ENCODE data around the gene DNAJC4.
A peak's percentile ranks its signal among the peaks of the same experiment; 100 is the strongest.

DNAJC4 gene

GRCh38 chr11:64258356-64258755 lies 28.0 kb downstream of the DNAJC4 start:
- H3K27me3 ChIP-seq (ENCODE audit: control insufficient read depth, insufficient read depth, low read length, poor library complexity, severe bottlenecking), result no peaks in the 10 kb centered on the region
- H3K27ac ChIP-seq (ENCODE audit: insufficient read depth, low read depth, low read length, poor library complexity, severe bottlenecking), result no peak overlapping the region
- 93 to 95% methylated on average over 24 of the region's 24 CpGs for WGBS, 2 experiments
- no peak overlapping the region for H3K4me3 ChIP-seq (ENCODE audit: insufficient read depth, low read depth, low read length)
- peaks cover 22% of the 10 kb centered on the region for H3K36me3 ChIP-seq (ENCODE audit: control insufficient read depth, insufficient read depth, low read length)
- H3K9me3 ChIP-seq (ENCODE audit: control insufficient read depth, low read length), result no peaks in the 10 kb centered on the region
- peaks cover 4% of the 10 kb centered on the region for H3K4me1 ChIP-seq (ENCODE audit: control insufficient read depth, insufficient read depth, low read length)

- Histone ChIP-seq H3K4me1 (ENCODE audit: control insufficient read depth, insufficient read depth, low read length) (peaks cover 10% of the 10 kb centered on the region), H3K4me3 (ENCODE audit: insufficient read depth, low read depth, low read length) (no peak overlapping the region), H3K36me3 (ENCODE audit: control insufficient read depth, insufficient read depth, low read length) (peaks cover 22% of the 10 kb centered on the region)
Measured at GRCh38 chr11:64258946-64259532, 28.7 kb downstream of the DNAJC4 start.

GRCh38 chr11:64259533-64260067 lies 29.3 kb downstream of the DNAJC4 start:
- no peaks in the 10 kb centered on the region for H3K9me3 ChIP-seq (ENCODE audit: control insufficient read depth, low read length)
- 91 to 96% methylated on average over 4 of the region's 4 CpGs for whole genome bisulfite sequencing, 2 experiments
- H3K27me3 ChIP-seq (ENCODE audit: control insufficient read depth, insufficient read depth, low read length, poor library complexity, severe bottlenecking), result no peaks in the 10 kb centered on the region
- no peak overlapping the region for H3K4me3 ChIP-seq (ENCODE audit: insufficient read depth, low read depth, low read length)
- no peak overlapping the region for H3K27ac ChIP-seq (ENCODE audit: insufficient read depth, low read depth, low read length, poor library complexity, severe bottlenecking)
- peaks cover 10% of the 10 kb centered on the region for H3K4me1 ChIP-seq (ENCODE audit: control insufficient read depth, insufficient read depth, low read length)
- peaks cover 22% of the 10 kb centered on the region for H3K36me3 ChIP-seq (ENCODE audit: control insufficient read depth, insufficient read depth, low read length)

More at GRCh38 chr11:64258946-64259532, 28.7 kb downstream of the DNAJC4 start:
- H3K27me3 ChIP-seq (ENCODE audit: control insufficient read depth, insufficient read depth, low read length, poor library complexity, severe bottlenecking), result no peaks in the 10 kb centered on the region
- H3K27ac ChIP-seq (ENCODE audit: insufficient read depth, low read depth, low read length, poor library complexity, severe bottlenecking), result no peak overlapping the region
- WGBS, 2 experiments, result 93 to 94% methylated on average over 32 of the region's 32 CpGs
- no peaks in the 10 kb centered on the region for H3K9me3 ChIP-seq (ENCODE audit: control insufficient read depth, low read length)

DNA sequence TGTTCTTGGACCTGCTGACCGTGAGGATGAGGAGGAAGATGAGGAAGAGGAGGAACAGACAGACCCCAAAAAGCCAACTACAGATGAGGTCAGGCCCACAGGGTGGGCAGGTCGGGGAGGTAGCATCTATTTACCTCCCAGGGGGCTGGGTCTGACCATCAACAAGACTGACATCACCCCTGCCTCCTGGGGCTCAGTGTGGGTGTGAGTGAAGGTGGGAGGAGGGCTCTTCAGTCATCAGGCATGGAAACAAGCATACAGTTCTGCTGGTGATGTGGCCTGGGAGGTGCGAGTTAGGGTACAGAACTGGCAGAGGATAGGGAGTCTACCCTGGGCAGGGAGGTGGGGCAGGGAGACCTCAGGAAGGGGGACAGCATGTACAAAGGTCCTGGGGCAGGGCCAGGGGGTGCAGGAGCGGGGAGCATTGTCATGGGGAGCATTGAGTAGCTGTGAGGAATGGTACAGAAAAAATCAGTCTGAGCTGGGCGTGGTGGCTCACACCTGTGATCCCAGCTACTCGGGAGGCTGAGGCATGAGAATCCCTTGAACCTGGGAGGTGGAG lies 29.9 kb downstream of the DNAJC4 start:
- Histone ChIP-seq H3K4me3 (ENCODE audit: insufficient read depth, low read depth, low read length) (no peak overlapping the region), H3K36me3 (ENCODE audit: control insufficient read depth, insufficient read depth, low read length) (peaks cover 22% of the 10 kb centered on the region), H3K4me1 (ENCODE audit: control insufficient read depth, insufficient read depth, low read length) (peaks cover 10% of the 10 kb centered on the region), H3K27me3 (ENCODE audit: control insufficient read depth, insufficient read depth, low read length, poor library complexity, severe bottlenecking) (no peaks in the 10 kb centered on the region), H3K9me3 (ENCODE audit: control insufficient read depth, low read length) (no peaks in the 10 kb centered on the region), H3K27ac (ENCODE audit: insufficient read depth, low read depth, low read length, poor library complexity, severe bottlenecking) (no peak overlapping the region)
- 94 to 95% methylated on average over 6 of the region's 6 CpGs for WGBS, 2 experiments

DNA sequence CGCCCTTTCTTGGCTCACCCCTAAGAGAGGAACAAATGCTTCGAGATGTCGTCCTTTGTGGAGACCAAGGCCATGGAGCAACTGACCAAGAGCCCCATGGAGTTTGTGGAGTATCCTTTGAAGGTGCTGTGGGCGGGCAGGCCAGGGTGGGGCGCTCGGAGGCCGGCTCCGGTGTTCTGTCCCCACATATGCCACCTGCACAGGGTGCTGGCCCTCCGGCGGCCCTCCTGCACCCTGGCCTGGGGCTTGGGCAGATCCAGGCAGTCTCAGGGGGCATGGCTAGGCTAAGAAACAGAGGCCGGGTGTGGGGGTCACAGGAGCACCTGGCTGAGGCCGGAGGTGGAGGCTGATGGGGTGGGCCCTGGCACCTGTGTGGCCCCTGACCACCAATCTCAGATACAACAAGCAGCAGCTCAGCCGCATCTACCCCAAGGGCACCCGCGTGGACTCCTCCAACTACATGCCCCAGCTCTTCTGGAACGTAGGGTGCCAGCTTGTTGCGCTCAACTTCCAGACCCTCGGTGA lies 31.3 kb downstream of the DNAJC4 start:
- Histone ChIP-seq H3K27me3 (ENCODE audit: control insufficient read depth, insufficient read depth, low read length, poor library complexity, severe bottlenecking) (no peaks in the 10 kb centered on the region), H3K4me3 (ENCODE audit: insufficient read depth, low read depth, low read length) (no peak overlapping the region), H3K27ac (ENCODE audit: insufficient read depth, low read depth, low read length, poor library complexity, severe bottlenecking) (no peak overlapping the region), H3K36me3 (ENCODE audit: control insufficient read depth, insufficient read depth, low read length) (peaks cover 25% of the 10 kb centered on the region), H3K9me3 (ENCODE audit: control insufficient read depth, low read length) (no peaks in the 10 kb centered on the region), H3K4me1 (ENCODE audit: control insufficient read depth, insufficient read depth, low read length) (peaks cover 10% of the 10 kb centered on the region)
- WGBS, 2 experiments, result 96% methylated on average over 18 of the region's 18 CpGs

GRCh38 chr11:64262271-64263002 lies 32.1 kb downstream of the DNAJC4 start:
- H3K36me3 ChIP-seq (ENCODE audit: control insufficient read depth, insufficient read depth, low read length), result peaks cover 25% of the 10 kb centered on the region
- H3K27me3 ChIP-seq (ENCODE audit: control insufficient read depth, insufficient read depth, low read length, poor library complexity, severe bottlenecking), result no peaks in the 10 kb centered on the region
- WGBS, 2 experiments, result 96 to 97% methylated on average over 42 of the region's 42 CpGs
- no peak overlapping the region for H3K4me3 ChIP-seq (ENCODE audit: insufficient read depth, low read depth, low read length)
- H3K9me3 ChIP-seq (ENCODE audit: control insufficient read depth, low read length), result no peaks in the 10 kb centered on the region
- H3K27ac ChIP-seq (ENCODE audit: insufficient read depth, low read depth, low read length, poor library complexity, severe bottlenecking), result no peak overlapping the region
- peaks cover 10% of the 10 kb centered on the region for H3K4me1 ChIP-seq (ENCODE audit: control insufficient read depth, insufficient read depth, low read length)

DNA sequence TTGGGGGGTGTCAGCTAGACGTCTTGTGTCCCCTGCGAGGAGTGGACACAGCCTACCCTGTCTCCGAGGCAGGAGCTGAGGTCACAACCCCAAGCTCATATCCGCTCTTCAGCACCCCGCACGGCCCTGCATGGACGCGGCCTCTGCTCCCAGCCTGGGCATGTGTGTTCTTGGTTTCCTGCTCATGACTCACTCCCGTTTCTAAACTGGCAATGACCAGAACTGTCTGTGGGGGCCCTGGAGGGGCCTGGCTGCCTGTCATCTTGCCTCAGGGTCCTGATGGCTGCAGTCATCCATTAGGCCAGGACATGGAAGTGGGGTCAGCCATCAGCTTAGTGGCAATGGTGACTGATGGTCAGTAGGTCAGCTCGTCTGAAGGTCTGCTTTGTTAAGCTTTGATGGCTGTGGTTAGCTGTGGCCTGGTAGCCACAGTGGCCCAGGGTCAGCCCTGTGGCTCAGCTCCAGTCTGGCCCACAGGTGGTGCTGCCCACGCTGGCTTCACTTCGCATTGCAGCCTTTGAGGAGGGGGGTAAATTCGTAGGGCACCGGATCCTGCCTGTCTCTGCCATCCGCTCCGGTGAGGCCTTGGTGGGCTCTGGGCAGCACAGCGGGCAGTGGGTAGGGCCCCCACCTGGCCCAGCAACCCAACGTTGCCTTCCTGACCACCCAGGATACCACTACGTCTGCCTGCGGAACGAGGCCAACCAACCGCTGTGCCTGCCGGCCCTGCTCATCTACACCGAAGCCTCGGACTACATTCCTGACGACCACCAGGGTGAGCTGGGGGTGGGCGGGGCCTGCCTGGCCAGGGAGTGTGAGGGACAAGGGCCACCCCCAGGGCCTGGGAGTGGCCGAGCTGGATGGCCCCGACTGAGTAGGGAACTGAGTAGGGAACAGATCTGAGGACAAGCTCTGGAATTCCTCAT lies 32.9 kb downstream of the DNAJC4 start:
- no peaks in the 10 kb centered on the region for H3K9me3 ChIP-seq (ENCODE audit: control insufficient read depth, low read length)
- WGBS, 2 experiments, result 79 to 80% methylated on average over 29 of the region's 29 CpGs
- H3K36me3 ChIP-seq (ENCODE audit: control insufficient read depth, insufficient read depth, low read length), result peaks cover 24% of the 10 kb centered on the region
- H3K27me3 ChIP-seq (ENCODE audit: control insufficient read depth, insufficient read depth, low read length, poor library complexity, severe bottlenecking), result no peaks in the 10 kb centered on the region
- no peak overlapping the region for H3K4me3 ChIP-seq (ENCODE audit: insufficient read depth, low read depth, low read length)
- no peak overlapping the region for H3K27ac ChIP-seq (ENCODE audit: insufficient read depth, low read depth, low read length, poor library complexity, severe bottlenecking)
- peaks cover 10% of the 10 kb centered on the region for H3K4me1 ChIP-seq (ENCODE audit: control insufficient read depth, insufficient read depth, low read length)

GRCh38 chr11:64263947-64264317 lies 33.6 kb downstream of the DNAJC4 start:
- Histone ChIP-seq H3K36me3 (ENCODE audit: control insufficient read depth, insufficient read depth, low read length) (peaks cover 18% of the 10 kb centered on the region), H3K27ac (ENCODE audit: insufficient read depth, low read depth, low read length, poor library complexity, severe bottlenecking) (peak overlapping the region; percentile 8), H3K27me3 (ENCODE audit: control insufficient read depth, insufficient read depth, low read length, poor library complexity, severe bottlenecking) (no peaks in the 10 kb centered on the region), H3K4me1 (ENCODE audit: control insufficient read depth, insufficient read depth, low read length) (peaks cover 14% of the 10 kb centered on the region), H3K9me3 (ENCODE audit: control insufficient read depth, low read length) (no peaks in the 10 kb centered on the region), H3K4me3 (ENCODE audit: insufficient read depth, low read depth, low read length) (no peak overlapping the region)
- WGBS, 2 experiments, result 92 to 95% methylated on average over 8 of the region's 8 CpGs

DNA sequence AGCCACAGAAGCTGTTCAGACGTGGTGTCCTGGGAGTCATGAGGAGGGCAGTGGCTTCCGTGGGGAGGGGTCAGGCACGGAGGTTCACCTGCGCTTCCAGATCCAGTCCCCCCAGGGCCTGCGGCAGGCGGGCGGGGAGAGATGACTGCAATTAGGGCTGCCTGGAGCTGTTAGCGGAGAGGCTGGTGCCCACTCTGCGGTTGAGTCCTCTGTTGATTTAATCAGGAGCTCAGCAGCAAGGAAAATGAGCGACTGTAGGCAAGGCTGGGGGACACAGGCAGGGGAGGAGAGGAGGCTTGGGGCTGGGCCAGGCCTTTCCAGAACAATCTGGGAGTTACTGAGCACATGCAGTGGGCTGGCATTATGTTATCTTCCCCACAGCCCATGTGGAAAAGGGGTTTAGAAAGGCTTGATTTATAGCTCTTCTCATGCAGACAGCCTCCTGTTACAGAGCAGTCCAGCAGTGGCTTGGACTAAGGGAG lies 34.1 kb downstream of the DNAJC4 start:
- Histone ChIP-seq H3K9me3 (ENCODE audit: control insufficient read depth, low read length) (no peaks in the 10 kb centered on the region), H3K36me3 (ENCODE audit: control insufficient read depth, insufficient read depth, low read length) (peaks cover 13% of the 10 kb centered on the region), H3K27me3 (ENCODE audit: control insufficient read depth, insufficient read depth, low read length, poor library complexity, severe bottlenecking) (no peaks in the 10 kb centered on the region), H3K4me1 (ENCODE audit: control insufficient read depth, insufficient read depth, low read length) (peaks cover 14% of the 10 kb centered on the region), H3K27ac (ENCODE audit: insufficient read depth, low read depth, low read length, poor library complexity, severe bottlenecking) (no peak overlapping the region), H3K4me3 (ENCODE audit: insufficient read depth, low read depth, low read length) (no peak overlapping the region)
- WGBS, 2 experiments, result 95 to 96% methylated on average over 10 of the region's 10 CpGs

Data from ectodermal cell (in vitro differentiated cells).